SK-N-SH treated with all-trans-retinoic acid at 6 μM for 48 hours (cell line): ENCODE results near the gene FGF14.

Experiments
- ATAC-seq: fragments of 200-7000 bp; cut with Tn5 transposase; 3 replicates; pipeline ENCODE4 v1.9.1; 2020; ENCODE audit warnings: mild to moderate bottlenecking, moderate library complexity
- BACH2 ChIP-seq: fragments of 250-450 bp; sonication (Bioruptor Pico); IDR thresholded peaks from 2 replicates; pipeline ENCODE4 v1.9.0; 2021; ENCODE audit warnings: mild to moderate bottlenecking, borderline replicate concordance
- CSDC2 ChIP-seq: fragments of 250-450 bp; sonication (Bioruptor Pico); IDR thresholded peaks from 2 replicates; pipeline ENCODE4 v1.5.0; 2020; ENCODE audit warnings: mild to moderate bottlenecking, moderate library complexity
- ESRRG ChIP-seq: fragments of 250-450 bp; sonication (Bioruptor Pico); IDR thresholded peaks from 2 replicates; pipeline ENCODE4 v1.6.1; 2021; ENCODE audit warnings: mild to moderate bottlenecking
- ISL1 ChIP-seq: fragments of 250-450 bp; sonication (Bioruptor Pico); IDR thresholded peaks from 2 replicates; pipeline ENCODE4 v2.1.2; 2022; ENCODE audit warnings: mild to moderate bottlenecking, moderate library complexity
- OSR1 ChIP-seq: fragments of 250-450 bp; sonication (Bioruptor Pico); IDR thresholded peaks from 2 replicates; pipeline ENCODE4 v1.8.0; 2022; ENCODE audit warnings: moderate library complexity, mild to moderate bottlenecking, inconsistent platforms
- RARB ChIP-seq: fragments of 250-450 bp; sonication (Bioruptor Pico); IDR thresholded peaks from 2 replicates; pipeline ENCODE4 v1.8.0; 2021; ENCODE audit warnings: mild to moderate bottlenecking, moderate library complexity
- TCF4 ChIP-seq: fragments of 250-450 bp; sonication (Bioruptor Pico); IDR thresholded peaks from 2 replicates; pipeline ENCODE4 v1.8.0; 2021; ENCODE audit warnings: mild to moderate bottlenecking, moderate library complexity, borderline replicate concordance
- TOX ChIP-seq: fragments of 250-450 bp; sonication (Bioruptor Pico); IDR thresholded peaks from 2 replicates; pipeline ENCODE4 v1.8.0; 2021; ENCODE audit warnings: mild to moderate bottlenecking, moderate library complexity, borderline replicate concordance
- TSHZ2 ChIP-seq: fragments of 250-450 bp; sonication (Bioruptor Pico); IDR thresholded peaks from 2 replicates; pipeline ENCODE4 v1.5.0; 2020; ENCODE audit warnings: mild to moderate bottlenecking, moderate library complexity
- ZC3H10 ChIP-seq: fragments of 250-450 bp; sonication (Bioruptor Pico); IDR thresholded peaks from 2 replicates; pipeline ENCODE4 v1.5.1; 2021; ENCODE audit warnings: mild to moderate bottlenecking, moderate library complexity
- ZFP3 ChIP-seq: fragments of 250-450 bp; sonication (Bioruptor Pico); IDR thresholded peaks from 2 replicates; pipeline ENCODE4 v1.5.0; 2020; ENCODE audit warnings: mild to moderate bottlenecking, moderate library complexity
- ZNF565 ChIP-seq: fragments of 450-650 bp; formaldehyde crosslinking; conservative IDR thresholded peaks from 2 replicates; pipeline ENCODE4 v1.5.0; 2020; ENCODE audit warnings: low read depth, mild to moderate bottlenecking, moderate library complexity
- ZNF70 ChIP-seq: fragments of 450-650 bp; formaldehyde crosslinking; IDR thresholded peaks from 2 replicates; pipeline ENCODE4 v1.5.0; 2020; ENCODE audit warnings: mild to moderate bottlenecking, moderate library complexity
- ZNF8 ChIP-seq: fragments of 450-650 bp; formaldehyde crosslinking; IDR thresholded peaks from 2 replicates; pipeline ENCODE4 v1.5.0; 2020; ENCODE audit warnings: mild to moderate bottlenecking, moderate library complexity
- TF ChIP-seq, protein P1 (sequence below): fragments of 250-450 bp; sonication (Bioruptor Pico); IDR thresholded peaks from 2 replicates; pipeline ENCODE4 v1.5.1; 2021; ENCODE audit warnings: mild to moderate bottlenecking, moderate library complexity
- TF ChIP-seq, protein P2 (sequence below): fragments of 250-450 bp; sonication (Bioruptor Pico); IDR thresholded peaks from 2 replicates; pipeline ENCODE4 v1.8.0; 2021; ENCODE audit warnings: low read depth, mild to moderate bottlenecking, moderate library complexity, borderline replicate concordance
- TF ChIP-seq, protein P3 (sequence below): fragments of 250-450 bp; sonication (Bioruptor Pico); IDR thresholded peaks from 2 replicates; pipeline ENCODE4 v1.8.0; 2020; ENCODE audit warnings: mild to moderate bottlenecking, moderate library complexity, borderline replicate concordance
- TF ChIP-seq, protein P4 (sequence below): fragments of 250-450 bp; sonication (Bioruptor Pico); IDR thresholded peaks from 2 replicates; pipeline ENCODE4 v1.5.1; 2020; ENCODE audit warnings: low read depth, mild to moderate bottlenecking, moderate library complexity

FGF14 gene

GRCh38 chr13:101757446-101758039 is 644.3 kb downstream of the FGF14 start:
- ATAC-seq: peak; percentile 90
- no peak for TF ChIP-seq ESRRG
- TF ChIP-seq ZC3H10: no peak

DNA sequence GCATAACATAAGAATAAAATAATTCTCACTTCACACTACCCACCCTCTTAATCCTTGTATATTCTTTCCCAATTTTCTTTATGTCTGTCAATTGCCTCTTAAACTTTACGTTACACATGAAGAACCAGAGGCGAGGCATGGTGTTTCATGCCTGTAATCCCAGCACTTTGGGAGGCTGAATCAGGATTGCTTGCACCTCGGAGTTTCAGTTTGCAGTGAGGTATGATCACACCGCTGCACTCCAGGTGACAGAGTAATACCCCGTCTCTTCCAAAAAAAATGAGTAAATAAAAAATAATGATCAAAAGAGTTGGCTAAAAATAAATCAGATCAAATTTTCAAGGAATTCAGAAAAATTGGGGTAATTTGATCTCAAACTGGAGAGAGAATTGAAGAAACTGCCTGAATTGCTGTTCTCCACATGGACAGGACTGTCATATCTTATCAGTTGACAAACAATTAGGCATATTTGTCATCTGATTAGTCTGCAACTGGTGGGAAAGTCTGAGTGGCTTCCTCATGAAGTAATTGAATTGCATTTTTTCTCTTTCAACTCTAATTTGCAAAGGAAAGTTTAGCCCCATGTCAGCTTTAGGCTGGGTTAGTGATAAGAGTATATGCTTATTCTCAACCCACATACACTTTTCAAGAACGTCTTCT is 646.5 kb downstream of the FGF14 start:
- peak; percentile 23; the same call in 2 of the 3 replicates for ATAC-seq
- TF ChIP-seq TSHZ2 (CRISPR knock-in tag) (peak; percentile 18; the same call in 1 of the 2 replicates), ZFP3 (CRISPR knock-in tag) (no peak), ZC3H10 (no peak), ZNF8 (CRISPR knock-in tag) (no peak), RARB (CRISPR knock-in tag) (no peak), ESRRG (no peak), TOX (CRISPR knock-in tag) (no peak), TCF4 (CRISPR knock-in tag) (peak; percentile 35; the same call in 1 of the 2 replicates), ZNF565 (CRISPR knock-in tag) (no peak), CSDC2 (CRISPR knock-in tag) (no peak), OSR1 (CRISPR knock-in tag) (no peak), ISL1 (CRISPR knock-in tag) (peak; percentile 61; the same call in 1 of the 2 replicates), BACH2 (no peak), ZNF70 (CRISPR knock-in tag) (no peak)
- TF ChIP-seq, protein P1, sequence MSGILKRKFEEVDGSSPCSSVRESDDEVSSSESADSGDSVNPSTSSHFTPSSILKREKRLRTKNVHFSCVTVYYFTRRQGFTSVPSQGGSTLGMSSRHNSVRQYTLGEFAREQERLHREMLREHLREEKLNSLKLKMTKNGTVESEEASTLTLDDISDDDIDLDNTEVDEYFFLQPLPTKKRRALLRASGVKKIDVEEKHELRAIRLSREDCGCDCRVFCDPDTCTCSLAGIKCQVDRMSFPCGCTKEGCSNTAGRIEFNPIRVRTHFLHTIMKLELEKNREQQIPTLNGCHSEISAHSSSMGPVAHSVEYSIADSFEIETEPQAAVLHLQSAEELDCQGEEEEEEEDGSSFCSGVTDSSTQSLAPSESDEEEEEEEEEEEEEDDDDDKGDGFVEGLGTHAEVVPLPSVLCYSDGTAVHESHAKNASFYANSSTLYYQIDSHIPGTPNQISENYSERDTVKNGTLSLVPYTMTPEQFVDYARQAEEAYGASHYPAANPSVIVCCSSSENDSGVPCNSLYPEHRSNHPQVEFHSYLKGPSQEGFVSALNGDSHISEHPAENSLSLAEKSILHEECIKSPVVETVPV (CRISPR knock-in tag): no peak
- TF ChIP-seq, protein P2, sequence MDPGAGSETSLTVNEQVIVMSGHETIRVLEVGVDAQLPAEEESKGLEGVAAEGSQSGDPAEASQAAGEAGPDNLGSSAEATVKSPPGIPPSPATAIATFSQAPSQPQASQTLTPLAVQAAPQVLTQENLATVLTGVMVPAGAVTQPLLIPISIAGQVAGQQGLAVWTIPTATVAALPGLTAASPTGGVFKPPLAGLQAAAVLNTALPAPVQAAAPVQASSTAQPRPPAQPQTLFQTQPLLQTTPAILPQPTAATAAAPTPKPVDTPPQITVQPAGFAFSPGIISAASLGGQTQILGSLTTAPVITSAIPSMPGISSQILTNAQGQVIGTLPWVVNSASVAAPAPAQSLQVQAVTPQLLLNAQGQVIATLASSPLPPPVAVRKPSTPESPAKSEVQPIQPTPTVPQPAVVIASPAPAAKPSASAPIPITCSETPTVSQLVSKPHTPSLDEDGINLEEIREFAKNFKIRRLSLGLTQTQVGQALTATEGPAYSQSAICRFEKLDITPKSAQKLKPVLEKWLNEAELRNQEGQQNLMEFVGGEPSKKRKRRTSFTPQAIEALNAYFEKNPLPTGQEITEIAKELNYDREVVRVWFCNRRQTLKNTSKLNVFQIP (CRISPR knock-in tag): no peak
- TF ChIP-seq, protein P3, sequence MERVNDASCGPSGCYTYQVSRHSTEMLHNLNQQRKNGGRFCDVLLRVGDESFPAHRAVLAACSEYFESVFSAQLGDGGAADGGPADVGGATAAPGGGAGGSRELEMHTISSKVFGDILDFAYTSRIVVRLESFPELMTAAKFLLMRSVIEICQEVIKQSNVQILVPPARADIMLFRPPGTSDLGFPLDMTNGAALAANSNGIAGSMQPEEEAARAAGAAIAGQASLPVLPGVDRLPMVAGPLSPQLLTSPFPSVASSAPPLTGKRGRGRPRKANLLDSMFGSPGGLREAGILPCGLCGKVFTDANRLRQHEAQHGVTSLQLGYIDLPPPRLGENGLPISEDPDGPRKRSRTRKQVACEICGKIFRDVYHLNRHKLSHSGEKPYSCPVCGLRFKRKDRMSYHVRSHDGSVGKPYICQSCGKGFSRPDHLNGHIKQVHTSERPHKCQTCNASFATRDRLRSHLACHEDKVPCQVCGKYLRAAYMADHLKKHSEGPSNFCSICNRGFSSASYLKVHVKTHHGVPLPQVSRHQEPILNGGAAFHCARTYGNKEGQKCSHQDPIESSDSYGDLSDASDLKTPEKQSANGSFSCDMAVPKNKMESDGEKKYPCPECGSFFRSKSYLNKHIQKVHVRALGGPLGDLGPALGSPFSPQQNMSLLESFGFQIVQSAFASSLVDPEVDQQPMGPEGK (CRISPR knock-in tag): no peak
- TF ChIP-seq, protein P4, sequence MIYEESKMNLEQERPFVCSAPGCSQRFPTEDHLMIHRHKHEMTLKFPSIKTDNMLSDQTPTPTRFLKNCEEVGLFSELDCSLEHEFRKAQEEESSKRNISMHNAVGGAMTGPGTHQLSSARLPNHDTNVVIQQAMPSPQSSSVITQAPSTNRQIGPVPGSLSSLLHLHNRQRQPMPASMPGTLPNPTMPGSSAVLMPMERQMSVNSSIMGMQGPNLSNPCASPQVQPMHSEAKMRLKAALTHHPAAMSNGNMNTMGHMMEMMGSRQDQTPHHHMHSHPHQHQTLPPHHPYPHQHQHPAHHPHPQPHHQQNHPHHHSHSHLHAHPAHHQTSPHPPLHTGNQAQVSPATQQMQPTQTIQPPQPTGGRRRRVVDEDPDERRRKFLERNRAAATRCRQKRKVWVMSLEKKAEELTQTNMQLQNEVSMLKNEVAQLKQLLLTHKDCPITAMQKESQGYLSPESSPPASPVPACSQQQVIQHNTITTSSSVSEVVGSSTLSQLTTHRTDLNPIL (CRISPR knock-in tag): 0 out of 2 replicates have a peak, but pooled peaks have one; percentile 27

GRCh38 chr13:101752432-101752831 is 649.4 kb downstream of the FGF14 start:
- ATAC-seq: no peak
- no peak for TF ChIP-seq TSHZ2 (CRISPR knock-in tag)
- no peak for TF ChIP-seq ZNF70 (CRISPR knock-in tag)
- TF ChIP-seq ISL1 (CRISPR knock-in tag): no peak
- no peak for TF ChIP-seq ZNF565 (CRISPR knock-in tag)
- no peak for TF ChIP-seq TOX (CRISPR knock-in tag)
- TF ChIP-seq, protein P4 (CRISPR knock-in tag): no peak
- TF ChIP-seq, protein P2 (CRISPR knock-in tag): no peak
- no peak for TF ChIP-seq ESRRG
- TF ChIP-seq BACH2: no peak
- no peak for TF ChIP-seq ZC3H10
